ENCODE data around the gene SIK1. TPM values are rescaled to one million over a fixed set of nuclear protein-coding genes. Genes with fewer than 3 reads are reported as not detected.
A peak's percentile ranks its signal among the peaks of the same experiment; 100 is the strongest.
"Not testable (repeated sequence)": the region's sequence is repeated elsewhere in the genome, so short reads cannot be mapped to it uniquely, and the experiment has no call there.

Gene SIK1
- total RNA-seq, 1 donor from 2014 or later = 55.2 TPM

- H3K27me3 ChIP-seq; intact Hi-C loops (cut with DNase I): not testable (repeated sequence)
- ATAC-seq = peak; percentile 56
These were observed 30.0 kb downstream of the SIK1 start for GRCh38 chr21:43396788-43397438.

GRCh38 chr21:43383351-43383750, 43.6 kb downstream of the SIK1 start:
- H3K9me3 ChIP-seq; H3K4me1 ChIP-seq; H3K36me3 ChIP-seq; H3K4me3 ChIP-seq; H3K27me3 ChIP-seq; DNase-seq; intact Hi-C loops (cut with DNase I); H3K27ac ChIP-seq: not testable (repeated sequence)
- peak; percentile 36 for ATAC-seq

More at GRCh38 chr21:43396788-43397438, 30.0 kb downstream of the SIK1 start:
- not testable (repeated sequence) for H3K4me1 ChIP-seq, H3K27ac ChIP-seq, DNase-seq, H3K4me3 ChIP-seq, H3K36me3 ChIP-seq, H3K9me3 ChIP-seq

GRCh38 chr21:43382902-43383301, 44.0 kb downstream of the SIK1 start:
- DNase-seq; H3K27me3 ChIP-seq; ATAC-seq; intact Hi-C loops (cut with DNase I); H3K4me3 ChIP-seq; H3K9me3 ChIP-seq; H3K36me3 ChIP-seq; H3K27ac ChIP-seq; H3K4me1 ChIP-seq: not testable (repeated sequence)

- H3K4me3 ChIP-seq; intact Hi-C loops (cut with DNase I); H3K36me3 ChIP-seq; DNase-seq; H3K27me3 ChIP-seq; H3K9me3 ChIP-seq; H3K4me1 ChIP-seq; H3K27ac ChIP-seq; ATAC-seq: not testable (repeated sequence)
These were observed 45.9 kb downstream of the SIK1 start for GRCh38 chr21:43380852-43381533.

- H3K4me1 ChIP-seq; H3K27me3 ChIP-seq; ATAC-seq; H3K36me3 ChIP-seq; intact Hi-C loops (cut with DNase I); H3K4me3 ChIP-seq; H3K27ac ChIP-seq; DNase-seq; H3K9me3 ChIP-seq: not testable (repeated sequence)
These were observed 46.6 kb downstream of the SIK1 start for GRCh38 chr21:43380337-43380736.

- DNase-seq; ATAC-seq; H3K27me3 ChIP-seq; H3K4me3 ChIP-seq; intact Hi-C loops (cut with DNase I); H3K36me3 ChIP-seq; H3K9me3 ChIP-seq; H3K4me1 ChIP-seq; H3K27ac ChIP-seq: not testable (repeated sequence)
These were observed 47.3 kb downstream of the SIK1 start for GRCh38 chr21:43379626-43380122.

- TF ChIP-seq CTCF (IDR thresholded peaks at IDR 0.05) = no peak
- DNase-seq (no peak), ATAC-seq (no peak)
- H3K9me3 ChIP-seq = no peaks in the 10 kb centered on the region
- H3K4me3 ChIP-seq = no peak overlapping the region
- intact Hi-C loops (cut with DNase I) = no loop called here
- no peak overlapping the region for H3K27ac ChIP-seq
- no peaks in the 10 kb centered on the region for H3K27me3 ChIP-seq
- no peaks in the 10 kb centered on the region for H3K4me1 ChIP-seq
- H3K36me3 ChIP-seq = no peaks in the 10 kb centered on the region
These were observed 50.5 kb downstream of the SIK1 start for GRCh38 chr21:43376478-43376882.

GRCh38 chr21:43375837-43376477, 51.0 kb downstream of the SIK1 start:
- no peak for ATAC-seq
- intact Hi-C loops (cut with DNase I) = no loop called here
- DNase-seq = no peak

More at GRCh38 chr21:43375837-43376477, 51.0 kb downstream of the SIK1 start:
- Histone ChIP-seq H3K4me3 (no peak overlapping the region), H3K27me3 (no peaks in the 10 kb centered on the region), H3K9me3 (no peaks in the 10 kb centered on the region), H3K4me1 (no peaks in the 10 kb centered on the region), H3K36me3 (no peaks in the 10 kb centered on the region), H3K27ac (no peak overlapping the region)
- TF ChIP-seq CTCF (IDR thresholded peaks at IDR 0.05) = no peak

Data from upper lobe of right lung (tissue), 1 donor.